AG09319 (cell line): ENCODE measurements around the gene MEOX2.

Experiments
- DNase-seq: peaks from one replicate; pipeline ENCODE4 v3.0.0-alpha.2; 2010; ENCODE audit warnings: low read depth; ENCODE audit errors: extremely low read depth
- TF ChIP-seq, protein P1 (sequence below): IDR thresholded peaks from 2 replicates; pipeline ENCODE4 v1.5.1; 2011; ENCODE audit warnings: low read depth, mild to moderate bottlenecking, inconsistent platforms, low read length, moderate library complexity

The MEOX2 gene

DNA sequence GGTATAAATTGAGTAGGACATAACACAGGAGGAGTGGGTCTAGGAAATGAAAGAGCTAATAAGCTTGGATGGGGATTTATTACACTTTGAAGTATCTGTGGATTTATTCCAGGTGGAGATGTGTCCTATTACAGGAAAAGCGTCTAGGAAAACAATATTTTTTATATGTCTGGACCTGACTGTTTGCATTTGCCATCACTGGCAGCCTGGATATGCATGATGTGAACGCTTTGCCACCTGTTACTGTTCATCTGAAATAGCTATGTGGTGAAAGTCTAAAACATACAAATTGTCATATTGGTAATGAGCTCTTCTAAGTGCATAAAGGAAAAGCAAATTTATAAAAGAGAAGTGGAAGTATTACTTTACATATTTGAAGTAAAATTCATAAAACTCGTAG, 93.1 kb downstream of the MEOX2 start:
- no peak for DNase-seq
- TF ChIP-seq, protein P1, sequence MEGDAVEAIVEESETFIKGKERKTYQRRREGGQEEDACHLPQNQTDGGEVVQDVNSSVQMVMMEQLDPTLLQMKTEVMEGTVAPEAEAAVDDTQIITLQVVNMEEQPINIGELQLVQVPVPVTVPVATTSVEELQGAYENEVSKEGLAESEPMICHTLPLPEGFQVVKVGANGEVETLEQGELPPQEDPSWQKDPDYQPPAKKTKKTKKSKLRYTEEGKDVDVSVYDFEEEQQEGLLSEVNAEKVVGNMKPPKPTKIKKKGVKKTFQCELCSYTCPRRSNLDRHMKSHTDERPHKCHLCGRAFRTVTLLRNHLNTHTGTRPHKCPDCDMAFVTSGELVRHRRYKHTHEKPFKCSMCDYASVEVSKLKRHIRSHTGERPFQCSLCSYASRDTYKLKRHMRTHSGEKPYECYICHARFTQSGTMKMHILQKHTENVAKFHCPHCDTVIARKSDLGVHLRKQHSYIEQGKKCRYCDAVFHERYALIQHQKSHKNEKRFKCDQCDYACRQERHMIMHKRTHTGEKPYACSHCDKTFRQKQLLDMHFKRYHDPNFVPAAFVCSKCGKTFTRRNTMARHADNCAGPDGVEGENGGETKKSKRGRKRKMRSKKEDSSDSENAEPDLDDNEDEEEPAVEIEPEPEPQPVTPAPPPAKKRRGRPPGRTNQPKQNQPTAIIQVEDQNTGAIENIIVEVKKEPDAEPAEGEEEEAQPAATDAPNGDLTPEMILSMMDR = no peak

DNA sequence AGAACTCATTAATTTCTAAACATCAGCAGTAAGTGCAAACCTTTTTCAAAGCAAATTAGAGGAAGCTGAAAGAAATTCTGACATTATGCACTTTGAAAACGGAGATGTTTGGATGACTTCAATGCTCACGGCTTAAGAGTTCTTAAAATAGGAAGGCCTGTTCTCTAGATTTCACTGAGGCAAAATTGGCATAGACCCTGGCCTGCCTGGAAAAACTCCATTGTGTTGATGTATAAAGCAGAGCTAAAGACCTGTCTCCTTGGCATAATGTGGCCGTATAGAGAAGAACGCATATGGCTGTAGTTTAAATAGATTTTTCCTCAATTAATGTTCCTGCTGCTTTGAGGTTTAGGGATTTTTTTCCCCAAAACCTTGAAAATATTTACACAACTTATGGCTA, 100.2 kb downstream of the MEOX2 start:
- TF ChIP-seq, protein P1 = no peak
- no peak for DNase-seq

DNA sequence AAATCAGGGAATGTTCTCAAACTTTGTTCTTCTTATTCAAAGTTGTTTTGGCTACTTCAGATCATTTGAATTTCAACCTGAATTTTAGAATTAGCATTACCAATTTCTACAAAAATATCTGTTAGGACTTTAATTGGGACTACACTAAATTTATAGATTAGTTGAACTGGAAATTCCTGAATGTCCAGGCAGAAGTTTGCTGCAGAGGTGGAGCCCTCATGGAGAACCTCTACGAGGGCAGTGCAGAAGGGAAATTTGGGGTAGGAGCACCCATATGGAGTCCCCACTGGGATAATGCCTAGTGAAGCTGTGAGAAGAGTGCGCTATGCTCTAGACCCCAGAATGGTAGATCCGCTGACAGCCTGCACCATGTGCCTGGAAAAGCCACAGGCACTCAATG, 101.9 kb downstream of the MEOX2 start:
- TF ChIP-seq, protein P1 = no peak
- no peak for DNase-seq

DNA sequence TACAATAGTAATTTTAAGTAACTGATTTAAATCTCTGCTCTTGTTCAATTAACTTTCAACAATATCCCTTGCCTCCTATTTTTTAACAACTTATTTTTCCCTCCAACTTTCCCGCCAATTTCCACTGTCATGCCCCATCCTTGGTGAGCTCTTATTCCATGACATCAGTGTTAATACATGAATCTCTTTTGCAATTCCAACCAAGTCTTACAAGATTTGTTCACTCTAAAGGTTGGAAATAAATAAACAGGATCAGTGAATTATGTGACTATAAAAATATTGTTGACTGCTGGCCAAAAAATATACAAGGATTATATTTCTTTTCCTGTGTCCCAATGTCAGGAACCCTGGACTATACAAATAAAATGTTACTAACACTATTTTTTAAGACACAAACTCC, 103.7 kb downstream of the MEOX2 start:
- TF ChIP-seq, protein P1 = no peak
- DNase-seq = no peak

DNA sequence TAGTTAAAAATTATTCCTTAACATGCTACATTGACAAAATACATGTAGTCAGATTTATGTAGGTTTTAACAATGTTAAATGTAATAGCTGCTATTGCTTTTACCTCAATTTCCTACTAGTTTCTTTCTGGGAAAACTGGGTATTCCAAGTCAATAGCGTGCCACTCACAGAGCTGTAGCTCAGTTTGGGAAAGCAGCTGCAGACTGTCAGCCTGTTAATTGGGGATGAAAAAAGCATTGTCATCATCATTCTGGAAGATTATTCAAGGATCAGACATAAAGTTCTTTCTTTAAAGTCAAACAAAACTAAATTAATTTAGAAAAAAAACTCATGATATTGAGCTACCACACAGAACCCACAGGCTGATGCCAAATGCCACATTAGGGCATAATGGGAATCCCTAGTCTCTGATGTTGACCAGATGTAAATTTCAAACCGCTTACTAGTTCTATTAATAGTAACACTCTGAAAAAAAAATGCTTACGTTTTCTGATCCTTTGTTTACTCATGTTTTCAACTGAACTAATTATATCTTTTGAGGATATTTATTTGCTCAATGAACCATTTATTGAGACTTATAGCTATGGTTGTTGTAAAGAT, 105.0 kb downstream of the MEOX2 start:
- no peak for DNase-seq
- TF ChIP-seq, protein P1 = no peak

DNA sequence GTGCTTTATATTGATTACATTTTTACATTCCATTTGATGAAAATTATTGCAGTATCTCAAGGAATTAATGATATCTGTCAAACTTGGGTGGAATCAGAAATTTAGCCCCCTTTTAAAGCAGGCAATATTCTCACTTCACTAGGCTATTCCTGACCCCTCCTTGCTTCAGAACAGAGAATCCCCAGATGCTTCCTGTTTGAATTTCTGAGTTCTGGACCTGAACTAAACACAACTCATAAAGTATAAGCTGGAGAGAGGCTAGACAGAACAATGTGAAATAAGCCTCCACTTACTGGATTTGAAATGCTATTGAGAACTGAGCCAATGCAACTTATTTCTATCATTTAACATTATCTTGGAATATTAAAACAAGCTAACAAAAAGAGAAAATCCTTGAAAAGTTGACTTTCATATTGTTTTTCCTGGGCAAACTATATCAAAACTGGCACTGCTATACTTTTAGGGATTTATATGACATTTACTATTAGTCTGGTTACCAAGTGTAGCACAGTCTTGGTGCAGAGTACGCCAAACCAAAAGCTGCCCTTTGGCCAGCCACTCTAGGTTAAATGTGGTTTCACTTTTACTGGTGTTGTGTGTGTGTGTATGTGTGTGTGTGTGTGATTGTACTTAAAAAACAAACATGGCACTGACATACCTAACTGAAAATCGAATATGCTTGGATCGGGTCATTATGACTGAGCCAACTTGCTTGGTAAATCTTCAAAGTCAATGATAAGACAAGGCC, 105.7 kb downstream of the MEOX2 start:
- no peak for DNase-seq
- TF ChIP-seq, protein P1 = no peak

DNA sequence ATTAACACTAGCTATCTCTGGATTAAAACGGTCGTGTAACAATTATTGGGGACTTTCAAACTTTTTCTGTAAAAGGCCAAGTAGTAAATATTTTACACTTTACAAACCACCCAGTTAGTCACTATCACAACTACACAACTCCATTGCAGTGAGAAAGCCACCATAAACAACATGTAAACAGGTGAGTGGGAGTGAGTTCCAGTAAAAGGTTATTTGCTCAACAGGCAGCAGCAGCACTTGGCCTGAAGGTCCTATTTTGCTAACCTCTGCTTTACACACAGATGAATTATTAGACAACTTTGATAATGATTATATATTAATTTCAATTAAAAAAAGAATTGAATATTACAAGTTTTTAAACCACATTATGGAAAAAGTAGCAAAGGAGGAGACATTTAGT, 108.9 kb downstream of the MEOX2 start:
- TF ChIP-seq, protein P1 = no peak

More for the DNA sequence above, 108.9 kb downstream of the MEOX2 start:
- no peak for DNase-seq
